ENCODE measurements around the gene MYO18B. TPM values are rescaled to one million over a fixed set of nuclear protein-coding genes. Genes with fewer than 3 reads are reported as not detected.

Gene MYO18B
- total RNA-seq, 1 donor from 2014 or later, result 0.07 TPM

DNA sequence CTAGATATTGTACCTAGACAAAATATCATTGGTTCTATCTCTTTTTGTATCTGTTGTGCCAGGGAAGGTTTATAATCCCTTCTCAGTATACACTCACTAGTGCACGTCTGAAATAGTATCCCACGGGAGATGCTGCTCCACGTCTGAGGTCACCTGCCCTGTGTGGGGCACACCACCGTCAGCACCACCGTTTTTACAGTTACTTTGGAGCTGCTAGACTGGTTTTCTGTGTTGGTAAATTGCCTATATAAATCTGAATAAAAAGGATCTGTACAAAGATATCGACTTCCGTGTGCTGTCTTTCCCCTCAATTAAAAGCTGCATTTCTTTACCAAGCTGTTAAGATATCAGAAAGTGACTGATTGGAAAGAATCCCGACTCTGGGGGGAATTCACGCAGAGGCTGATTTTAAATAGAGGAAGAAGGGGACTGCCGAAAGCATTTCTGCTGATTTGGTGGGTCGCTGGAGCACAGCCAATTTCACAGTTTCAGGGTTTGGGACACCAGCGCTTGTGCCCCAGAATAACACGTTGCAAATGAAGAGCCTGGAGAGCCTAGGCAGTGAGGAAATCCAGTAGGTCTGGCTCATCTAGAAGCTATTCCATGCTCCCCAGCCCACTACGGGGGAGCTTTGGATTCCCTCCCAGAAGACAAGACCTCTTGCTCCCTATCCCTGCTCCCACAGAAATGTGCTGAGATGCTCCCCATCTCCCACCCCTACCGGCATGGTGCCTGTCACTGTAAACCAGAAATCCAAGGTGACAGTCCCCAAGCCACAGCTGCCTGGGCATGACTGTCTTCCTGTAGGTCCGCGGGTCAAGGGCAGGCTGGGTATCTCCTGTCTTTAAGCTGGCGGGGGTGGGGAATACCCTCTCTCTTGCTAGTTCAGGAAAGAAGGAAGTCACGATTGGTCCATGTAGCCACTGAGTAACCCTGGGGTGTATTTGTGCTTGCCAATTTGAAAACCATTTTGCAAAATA, 12.7 kb upstream of the MYO18B start:
- H3K27ac Mint-ChIP-seq (ENCODE audit: unreplicated experiment), result no peak overlapping the region
- no peaks in the 10 kb centered on the region for H4K20me1 ChIP-seq (ENCODE audit: insufficient read depth, low read length)
- TF ChIP-seq EZH2 (IDR thresholded peaks at IDR 0.05; ENCODE audit: insufficient read depth, low read length), result no peak
- TF ChIP-seq, protein P1, sequence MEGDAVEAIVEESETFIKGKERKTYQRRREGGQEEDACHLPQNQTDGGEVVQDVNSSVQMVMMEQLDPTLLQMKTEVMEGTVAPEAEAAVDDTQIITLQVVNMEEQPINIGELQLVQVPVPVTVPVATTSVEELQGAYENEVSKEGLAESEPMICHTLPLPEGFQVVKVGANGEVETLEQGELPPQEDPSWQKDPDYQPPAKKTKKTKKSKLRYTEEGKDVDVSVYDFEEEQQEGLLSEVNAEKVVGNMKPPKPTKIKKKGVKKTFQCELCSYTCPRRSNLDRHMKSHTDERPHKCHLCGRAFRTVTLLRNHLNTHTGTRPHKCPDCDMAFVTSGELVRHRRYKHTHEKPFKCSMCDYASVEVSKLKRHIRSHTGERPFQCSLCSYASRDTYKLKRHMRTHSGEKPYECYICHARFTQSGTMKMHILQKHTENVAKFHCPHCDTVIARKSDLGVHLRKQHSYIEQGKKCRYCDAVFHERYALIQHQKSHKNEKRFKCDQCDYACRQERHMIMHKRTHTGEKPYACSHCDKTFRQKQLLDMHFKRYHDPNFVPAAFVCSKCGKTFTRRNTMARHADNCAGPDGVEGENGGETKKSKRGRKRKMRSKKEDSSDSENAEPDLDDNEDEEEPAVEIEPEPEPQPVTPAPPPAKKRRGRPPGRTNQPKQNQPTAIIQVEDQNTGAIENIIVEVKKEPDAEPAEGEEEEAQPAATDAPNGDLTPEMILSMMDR (IDR thresholded peaks at IDR 0.05; ENCODE audit: insufficient read depth, low read depth, low read length), result no peak
- no peak overlapping the region for H3K4me2 ChIP-seq (ENCODE audit: low read length)
- peaks cover 7% of the 10 kb centered on the region for H3K4me1 Mint-ChIP-seq (ENCODE audit: low read depth, unreplicated experiment)
- H3K9me3 Mint-ChIP-seq (ENCODE audit: unreplicated experiment), result no peaks in the 10 kb centered on the region
- H3K27me3 ChIP-seq (ENCODE audit: insufficient read depth, low read length), result no peaks in the 10 kb centered on the region
- DNase-seq (ENCODE audit: low read depth), result no peak
- H3K4me3 Mint-ChIP-seq (ENCODE audit: unreplicated experiment), result no peak overlapping the region
- H3K27me3 Mint-ChIP-seq (ENCODE audit: low read depth, unreplicated experiment), result peaks cover 1% of the 10 kb centered on the region
- no peak overlapping the region for H3K27ac ChIP-seq (ENCODE audit: low read depth, low read length)
- H3K36me3 ChIP-seq (ENCODE audit: insufficient read depth, low read length), result no peaks in the 10 kb centered on the region
- no peak for FAIRE-seq
- H3K9ac ChIP-seq (ENCODE audit: low read length), result no peak overlapping the region
- no peaks in the 10 kb centered on the region for H3K9me3 ChIP-seq (ENCODE audit: insufficient read depth, low read depth, low read length)
- no peaks in the 10 kb centered on the region for H3K36me3 Mint-ChIP-seq (ENCODE audit: low read depth, unreplicated experiment)
- no peaks in the 10 kb centered on the region for H3K4me1 ChIP-seq (ENCODE audit: insufficient read depth, low read length)
- H3K79me2 ChIP-seq (ENCODE audit: insufficient read depth, low read length), result no peaks in the 10 kb centered on the region
- no peak overlapping the region for H2AFZ ChIP-seq (ENCODE audit: low read depth, low read length)
- H3K4me3 ChIP-seq (ENCODE audit: insufficient read depth, low read depth, low read length), result no peak overlapping the region

GRCh38 chr22:25735650-25736049, 6.3 kb upstream of the MYO18B start:
- FAIRE-seq, result no peak
- Histone ChIP-seq H3K27ac (ENCODE audit: low read depth, low read length) (no peak overlapping the region), H3K36me3 (ENCODE audit: insufficient read depth, low read length) (no peaks in the 10 kb centered on the region), H3K4me1 (ENCODE audit: insufficient read depth, low read length) (no peaks in the 10 kb centered on the region), H3K9ac (ENCODE audit: low read length) (no peak overlapping the region), H4K20me1 (ENCODE audit: insufficient read depth, low read length) (no peaks in the 10 kb centered on the region), H3K27me3 (ENCODE audit: insufficient read depth, low read length) (no peaks in the 10 kb centered on the region), H3K79me2 (ENCODE audit: insufficient read depth, low read length) (no peaks in the 10 kb centered on the region), H3K4me3 (ENCODE audit: insufficient read depth, low read depth, low read length) (no peak overlapping the region), H3K4me2 (ENCODE audit: low read length) (no peak overlapping the region), H2AFZ (ENCODE audit: low read depth, low read length) (no peak overlapping the region), H3K9me3 (ENCODE audit: insufficient read depth, low read depth, low read length) (no peaks in the 10 kb centered on the region)
- Mint-ChIP-seq H3K4me1 (ENCODE audit: low read depth, unreplicated experiment) (no peaks in the 10 kb centered on the region), H3K36me3 (ENCODE audit: low read depth, unreplicated experiment) (no peaks in the 10 kb centered on the region), H3K9me3 (ENCODE audit: unreplicated experiment) (peaks cover 2% of the 10 kb centered on the region), H3K27me3 (ENCODE audit: low read depth, unreplicated experiment) (peaks cover 7% of the 10 kb centered on the region), H3K27ac (ENCODE audit: unreplicated experiment) (no peak overlapping the region), H3K4me3 (ENCODE audit: unreplicated experiment) (no peak overlapping the region)
- DNase-seq (ENCODE audit: low read depth), result no peak
- TF ChIP-seq, protein P1 (IDR thresholded peaks at IDR 0.05; ENCODE audit: insufficient read depth, low read depth, low read length), result no peak
- no peak for TF ChIP-seq EZH2 (IDR thresholded peaks at IDR 0.05; ENCODE audit: insufficient read depth, low read length)

All from astrocyte (in vitro differentiated cells and primary cell).